K562 (cell line): Measurements from ENCODE around the gene ZNF451. TPM values are rescaled to one million over a fixed set of nuclear protein-coding genes. Genes with fewer than 3 reads are reported as not detected.

Experiments used
- ATAC-seq: fragments of 200-7000 bp; cut with Tn5 transposase; 3 replicates; pipeline ENCODE4 v1.9.1; 2020; ENCODE audit warnings: moderate library complexity
- BruUV-seq: library from RNA; stranded (reverse); fragments of 400-500 nt; replicated peaks from 2 replicates; lab custom pipeline; 2021; lab: Mats Ljungman, UMichigan
- CTCF ChIA-PET: fragments of 300-600 bp; formaldehyde crosslinking; extraction: SDS; loops from one replicate; lab custom pipeline; 2021; ENCODE audit warnings: low intra/inter-chr PET ratio; lab: Yijun Ruan, JAX
- POLR2A ChIA-PET: fragments of 300-600, 350-650 bp; sonication (Branson Sonifier 250); formaldehyde crosslinking; extraction: SDS; loops from one replicate; lab custom pipeline; 2021; ENCODE audit warnings: antibody characterized with exemption, inconsistent platforms; lab: Yijun Ruan, JAX
- DNase-seq, 4 experiments: peaks; one replicate each; pipeline versions ENCODE4 v3.0.0 to v3.0.0-alpha.2; 2011 to 2018; ENCODE audit warnings: low spot score in 3 of 4, mixed read lengths in 3 of 4; ENCODE audit errors: extremely low read depth in 1 of 4
- FAIRE-seq: peaks from 2 replicates; lab custom pipeline; 2011; peaks lifted over from hg19 to GRCh38; lab: Jason Lieb, UNC
- H2AFZ ChIP-seq: 2 replicates; pipeline ENCODE4 v1.6.0; 2011; ENCODE audit warnings: low read depth, low read length, control low read depth, inconsistent platforms
- H3K27ac ChIP-seq: fragments of 200-600 bp; 3 replicates; pipeline ENCODE4 v1.8.0; 2011; ENCODE audit warnings: low read depth, mild to moderate bottlenecking, control low read depth, inconsistent platforms, low read length, moderate library complexity, mixed read lengths; ENCODE audit errors: extremely low read depth
- H3K27me3 ChIP-seq, 2 experiments: fragments of 300-600 bp in 1 of 2; 2 replicates in 1 of 2; 3 replicates in 1 of 2; pipeline versions ENCODE4 v1.6.0 to v1.8.0; 2011; ENCODE audit warnings: inconsistent platforms in 2 of 2, low read length in 2 of 2, mild to moderate bottlenecking in 1 of 2, mixed read lengths in 1 of 2, moderate library complexity in 1 of 2; ENCODE audit not compliant: control insufficient read depth in 2 of 2, insufficient read depth in 2 of 2
- H3K36me3 ChIP-seq: fragments of 300-600 bp; 3 replicates; pipeline ENCODE4 v1.8.0; 2011; ENCODE audit warnings: mild to moderate bottlenecking, low read length, inconsistent platforms; ENCODE audit not compliant: control insufficient read depth, insufficient read depth
- H3K4me1 ChIP-seq, 2 experiments: fragments of 200-600 bp in 1 of 2; replicated peaks in 1 of 2; 2 replicates in 1 of 2; 3 replicates in 1 of 2; pipeline versions ENCODE4 v1.5.1 to v1.8.0; 2011; ENCODE audit warnings: inconsistent platforms in 2 of 2, low read length in 2 of 2, mild to moderate bottlenecking in 1 of 2, mixed read lengths in 1 of 2, moderate library complexity in 1 of 2; ENCODE audit not compliant: control insufficient read depth in 2 of 2, insufficient read depth in 2 of 2
- H3K4me2 ChIP-seq: 2 replicates; pipeline ENCODE4 v1.6.1; 2011; ENCODE audit warnings: low read length, control low read depth, inconsistent platforms, mixed read lengths; ENCODE audit not compliant: insufficient read depth
- H3K4me3 ChIP-seq: fragments of 200-600 bp; sonication (generic), shearing (Covaris generic); 2 replicates; pipeline ENCODE4 v1.5.1; 2016; ENCODE audit warnings: control low read depth, inconsistent platforms
- H3K79me2 ChIP-seq: fragments of 200-600 bp; 3 replicates; pipeline ENCODE4 v1.8.0; 2011; ENCODE audit warnings: low read length, inconsistent platforms; ENCODE audit not compliant: control insufficient read depth, insufficient read depth
- H3K9ac ChIP-seq, 2 experiments: 2 replicates each; pipeline versions ENCODE4 v1.6.0 to v1.6.1; 2011; ENCODE audit warnings: low read depth in 2 of 2, low read length in 2 of 2, control low read depth in 1 of 2, inconsistent platforms in 1 of 2, mild to moderate bottlenecking in 1 of 2, mixed read lengths in 1 of 2; ENCODE audit not compliant: insufficient read depth in 1 of 2
- H3K9me1 ChIP-seq: one replicate; pipeline ENCODE4 v1.6.0; 2011; ENCODE audit warnings: inconsistent platforms, mild to moderate bottlenecking, low read length, moderate library complexity; ENCODE audit not compliant: control insufficient read depth, insufficient read depth
- H3K9me3 ChIP-seq: replicated peaks from 2 replicates; pipeline ENCODE4 v1.5.1; 2011; ENCODE audit warnings: low read depth, low read length, inconsistent platforms; ENCODE audit not compliant: control insufficient read depth, insufficient read depth
- H4K20me1 ChIP-seq: replicated peaks from 2 replicates; pipeline ENCODE4 v1.6.1; 2011; ENCODE audit warnings: low read length, inconsistent platforms, mixed read lengths; ENCODE audit not compliant: control insufficient read depth, insufficient read depth
- CAMTA2 ChIP-seq: fragments of 250-450 bp; sonication (Bioruptor Pico); conservative IDR thresholded peaks from 2 replicates; pipeline ENCODE4 v1.5.1; 2022
- CBX5 ChIP-seq: IDR thresholded peaks from 2 replicates; pipeline ENCODE4 v1.6.1; 2014; ENCODE audit warnings: low read depth, borderline replicate concordance
- KLF10 ChIP-seq: fragments of 250-450 bp; sonication (Bioruptor Pico); IDR thresholded peaks from 2 replicates; pipeline ENCODE4 v1.6.1; 2021; ENCODE audit warnings: matching md5 sums
- MIER1 ChIP-seq: fragments of 450-650 bp; IDR thresholded peaks from 2 replicates; pipeline ENCODE4 v1.6.1; 2016; ENCODE audit warnings: antibody characterized with exemption, mild to moderate bottlenecking, low read depth
- MTA2 ChIP-seq: fragments of 450-650 bp; IDR thresholded peaks from 2 replicates; pipeline ENCODE4 v1.6.1; 2016; ENCODE audit warnings: low read depth
- RCOR1 ChIP-seq, 2 experiments: IDR thresholded peaks; 2 replicates each; pipeline ENCODE4 v1.6.1; 2012; ENCODE audit warnings: low read depth in 2 of 2, low read length in 2 of 2, borderline replicate concordance in 1 of 2, improper control_type of control experiment in 1 of 2
- RFX5 ChIP-seq: IDR thresholded peaks from 2 replicates; pipeline ENCODE4 v1.6.1; 2011; ENCODE audit warnings: low read depth, mild to moderate bottlenecking, improper control_type of control experiment, low read length
- SMARCA4 ChIP-seq: fragments of 450-650 bp; IDR thresholded peaks from 2 replicates; pipeline ENCODE4 v1.6.1; 2016
- TARDBP ChIP-seq: fragments of 450-650 bp; IDR thresholded peaks from 2 replicates; pipeline ENCODE4 v1.6.1; 2016
- YBX1 ChIP-seq: fragments of 450-650 bp; IDR thresholded peaks from 2 replicates; pipeline ENCODE4 v1.7.1; 2016; ENCODE audit warnings: mild to moderate bottlenecking
- ZBTB12 ChIP-seq: fragments of 250-450 bp; sonication (Bioruptor Pico); IDR thresholded peaks from 2 replicates; pipeline ENCODE4 v1.4.0; 2020
- ZNF12 ChIP-seq: sonication (generic); formaldehyde crosslinking; IDR thresholded peaks from 2 replicates; pipeline ENCODE4 v1.4.0; 2020; ENCODE audit warnings: mild to moderate bottlenecking, missing genetic modification reagents
- ZNF140 ChIP-seq: fragments of 250-450 bp; sonication (Bioruptor Pico); IDR thresholded peaks from 2 replicates; pipeline ENCODE4 v1.8.0; 2021; ENCODE audit warnings: moderate library complexity, mild to moderate bottlenecking, inconsistent platforms
- ZNF57 ChIP-seq: fragments of 450-650 bp; formaldehyde crosslinking; IDR thresholded peaks from 2 replicates; pipeline ENCODE4 v1.4.0; 2020; ENCODE audit warnings: mild to moderate bottlenecking, moderate library complexity
- WGBS: fragments of 100-300 bp; shearing (Covaris generic); methylation state at CpG from one replicate; pipeline ENCODE4 v1.1.6; 2016; ENCODE audit warnings: low coverage, mixed read lengths; ENCODE audit not compliant: insufficient coverage; ENCODE audit errors: missing lambda C conversion rate; 5-methylcytosine and 5-hydroxymethylcytosine counted together
- in situ Hi-C: fragments of 300-500 bp; cut with MboI; formaldehyde crosslinking; loops from 4 replicates; pipeline ENCODE4 v1.15.0; 2018; ENCODE audit warnings: inconsistent platforms, mixed read lengths
- intact Hi-C: fragments of 100-400 bp; cut with micrococcal nuclease; formaldehyde crosslinking; loops from 2 replicates; pipeline ENCODE4 v1.14.2; 2022
- polyA plus RNA-seq, 8 experiments: library from polyadenylated mRNA; depleted of rRNA in 4 of 8; stranded (reverse) in 5 of 8; unstranded in 3 of 8; fragments of >200 nt; fragmentation: Nextera tagmentation in 2 of 8; fragmentation: Illumina TruSeq in 1 of 8; extraction: Ambion mirVana in 2 of 8; extraction: Trizol in 1 of 8; gene quantifications; 2 replicates each; pipeline versions ENCODE4 v1.2.1 to v1.2.3, GENCODE V29; 2011 to 2014; ENCODE audit warnings: inconsistent platforms in 1 of 8, missing spikeins in 1 of 8
- total RNA-seq, 7 experiments: library from RNA; depleted of rRNA in 6 of 7; stranded (reverse); fragments of >200 nt in 6 of 7; fragmentation: Illumina TruSeq in 2 of 7; extraction: Trizol in 2 of 7; gene quantifications; 2 replicates each; pipeline versions ENCODE4 v1.2.1 to v1.2.3, GENCODE V29; 2011 to 2021; ENCODE audit warnings: low replicate concordance in 1 of 7
- TF ChIP-seq, protein P1 (sequence below): IDR thresholded peaks from 2 replicates; pipeline ENCODE4 v1.6.1; 2014; ENCODE audit warnings: antibody characterized with exemption
- TF ChIP-seq, protein P2 (sequence below): IDR thresholded peaks from 3 replicates; pipeline ENCODE4 v1.6.1; 2011; ENCODE audit warnings: borderline replicate concordance, mild to moderate bottlenecking; ENCODE audit not compliant: insufficient read length, insufficient read depth

The ZNF451 gene
- total and polyA plus RNA-seq, 9 of the 15 experiments (the other 6 are each of a cell fraction or from before 2014, with no cell fraction given), result 16.1 to 74.3 (median 38.3) TPM

GRCh38 chr6:57097596-57097995 lies 7.6 kb downstream of the ZNF451 start:
- H3K4me1 ChIP-seq, result peaks cover 0 to 8% of the 10 kb centered on the region in 2 experiments; a peak in 2 of 5 replicates
- no peaks in the 10 kb centered on the region for H3K9me3 ChIP-seq
- no peak overlapping the region for H3K9ac ChIP-seq
- peaks cover 90% of the 10 kb centered on the region for H3K36me3 ChIP-seq
- in situ Hi-C loops, result no loop called here
- ChIA-PET POLR2A (interaction anchor here (1.5 kb wide), 1 partner anchor 18 kb away, joined by 3 read pairs; no protein-coding TSS in a partner anchor), CTCF (no interaction called here)
- no peak overlapping the region for H3K27ac ChIP-seq
- H3K9me1 ChIP-seq, result no peaks in the 10 kb centered on the region
- FAIRE-seq (no peak), DNase-seq (no peak), ATAC-seq (no peak)
- H2AFZ ChIP-seq, result no peak overlapping the region
- H3K4me2 ChIP-seq, result no peak overlapping the region
- intact Hi-C loops, result no loop called here
- no peaks in the 10 kb centered on the region; the same call in 1 of the 2 replicates for H4K20me1 ChIP-seq
- no TSS peak for BruUV-seq
- H3K4me3 ChIP-seq, result no peak overlapping the region
- peaks cover 99% of the 10 kb centered on the region for H3K79me2 ChIP-seq
- 86% methylated on average over 1 of the region's 1 CpG for WGBS
- no peaks in the 10 kb centered on the region for H3K27me3 ChIP-seq
- TF ChIP-seq RCOR1 (IDR thresholded peaks at IDR 0.05; ENCODE audit: borderline replicate concordance in 1 of 2, low read depth in 2 of 2, low read length in 2 of 2) (no peak), SMARCA4 (no peak), CBX5 (no peak), ZNF140 (CRISPR knock-in tag) (no peak), ZNF57 (CRISPR knock-in tag) (no peak), RFX5 (no peak), ZBTB12 (CRISPR knock-in tag) (no peak), ZNF12 (CRISPR knock-in tag) (no peak), YBX1 (no peak), MIER1 (no peak), TARDBP (no peak), MTA2 (no peak), CAMTA2 (CRISPR knock-in tag) (no peak), KLF10 (no peak)
- TF ChIP-seq, protein P1, sequence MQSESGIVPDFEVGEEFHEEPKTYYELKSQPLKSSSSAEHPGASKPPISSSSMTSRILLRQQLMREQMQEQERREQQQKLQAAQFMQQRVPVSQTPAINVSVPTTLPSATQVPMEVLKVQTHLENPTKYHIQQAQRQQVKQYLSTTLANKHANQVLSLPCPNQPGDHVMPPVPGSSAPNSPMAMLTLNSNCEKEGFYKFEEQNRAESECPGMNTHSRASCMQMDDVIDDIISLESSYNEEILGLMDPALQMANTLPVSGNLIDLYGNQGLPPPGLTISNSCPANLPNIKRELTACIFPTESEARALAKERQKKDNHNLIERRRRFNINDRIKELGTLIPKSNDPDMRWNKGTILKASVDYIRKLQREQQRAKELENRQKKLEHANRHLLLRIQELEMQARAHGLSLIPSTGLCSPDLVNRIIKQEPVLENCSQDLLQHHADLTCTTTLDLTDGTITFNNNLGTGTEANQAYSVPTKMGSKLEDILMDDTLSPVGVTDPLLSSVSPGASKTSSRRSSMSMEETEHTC, result no peak
- TF ChIP-seq, protein P2, sequence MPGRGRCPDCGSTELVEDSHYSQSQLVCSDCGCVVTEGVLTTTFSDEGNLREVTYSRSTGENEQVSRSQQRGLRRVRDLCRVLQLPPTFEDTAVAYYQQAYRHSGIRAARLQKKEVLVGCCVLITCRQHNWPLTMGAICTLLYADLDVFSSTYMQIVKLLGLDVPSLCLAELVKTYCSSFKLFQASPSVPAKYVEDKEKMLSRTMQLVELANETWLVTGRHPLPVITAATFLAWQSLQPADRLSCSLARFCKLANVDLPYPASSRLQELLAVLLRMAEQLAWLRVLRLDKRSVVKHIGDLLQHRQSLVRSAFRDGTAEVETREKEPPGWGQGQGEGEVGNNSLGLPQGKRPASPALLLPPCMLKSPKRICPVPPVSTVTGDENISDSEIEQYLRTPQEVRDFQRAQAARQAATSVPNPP, result no peak
